SU-DHL-6 (cell line): ENCODE measurements around the gene NRK.

Experiments
- EZH2phosphoT487 ChIP-seq: fragments of 200-600 bp; sonication (generic), shearing (Covaris generic); conservative IDR thresholded peaks from 2 replicates; pipeline ENCODE4 v1.6.1; 2018; ENCODE audit warnings: mild to moderate bottlenecking, antibody characterized with exemption, low read length, moderate library complexity, mixed read lengths
- TF ChIP-seq, protein P1 (sequence below): fragments of 200-600 bp; sonication (generic); IDR thresholded peaks from one replicate; pipeline ENCODE4 v1.5.1; 2017; ENCODE audit warnings: antibody characterized with exemption, mild to moderate bottlenecking, low read length, moderate library complexity; ENCODE audit not compliant: insufficient read depth, poor library complexity, severe bottlenecking

DNA sequence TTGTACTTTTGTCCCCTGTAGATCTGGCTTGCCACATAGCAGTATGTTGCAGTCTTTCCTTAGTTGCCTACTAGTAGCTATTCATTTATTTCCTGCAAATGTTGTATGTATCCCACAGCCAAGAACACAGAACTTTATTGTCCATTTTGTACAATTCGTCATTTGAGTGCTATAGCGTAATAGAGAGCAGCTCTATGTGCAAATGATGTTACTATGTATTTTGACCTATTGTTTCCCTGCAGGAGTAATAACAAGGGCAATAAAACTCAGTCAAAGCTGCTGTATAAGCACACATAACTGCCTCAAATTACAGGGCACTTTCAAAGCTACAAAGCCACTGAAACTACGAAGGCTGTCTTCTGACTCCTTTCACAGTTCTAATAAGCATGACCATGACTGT is 48.1 kb downstream of the NRK start:
- TF ChIP-seq, protein P1, sequence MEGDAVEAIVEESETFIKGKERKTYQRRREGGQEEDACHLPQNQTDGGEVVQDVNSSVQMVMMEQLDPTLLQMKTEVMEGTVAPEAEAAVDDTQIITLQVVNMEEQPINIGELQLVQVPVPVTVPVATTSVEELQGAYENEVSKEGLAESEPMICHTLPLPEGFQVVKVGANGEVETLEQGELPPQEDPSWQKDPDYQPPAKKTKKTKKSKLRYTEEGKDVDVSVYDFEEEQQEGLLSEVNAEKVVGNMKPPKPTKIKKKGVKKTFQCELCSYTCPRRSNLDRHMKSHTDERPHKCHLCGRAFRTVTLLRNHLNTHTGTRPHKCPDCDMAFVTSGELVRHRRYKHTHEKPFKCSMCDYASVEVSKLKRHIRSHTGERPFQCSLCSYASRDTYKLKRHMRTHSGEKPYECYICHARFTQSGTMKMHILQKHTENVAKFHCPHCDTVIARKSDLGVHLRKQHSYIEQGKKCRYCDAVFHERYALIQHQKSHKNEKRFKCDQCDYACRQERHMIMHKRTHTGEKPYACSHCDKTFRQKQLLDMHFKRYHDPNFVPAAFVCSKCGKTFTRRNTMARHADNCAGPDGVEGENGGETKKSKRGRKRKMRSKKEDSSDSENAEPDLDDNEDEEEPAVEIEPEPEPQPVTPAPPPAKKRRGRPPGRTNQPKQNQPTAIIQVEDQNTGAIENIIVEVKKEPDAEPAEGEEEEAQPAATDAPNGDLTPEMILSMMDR, result no peak
- TF ChIP-seq EZH2phosphoT487, result no peak
